OCI-LY1 (cell line): ENCODE data around the gene RNF181.

Experiments
- H2AFZ ChIP-seq: fragments of 200-600 bp; sonication (generic), shearing (Covaris generic); 2 replicates; pipeline ENCODE4 v1.6.0; 2014; ENCODE audit warnings: antibody characterized with exemption, mild to moderate bottlenecking, low read length
- H3F3A ChIP-seq: fragments of 200-600 bp; sonication (generic), shearing (Covaris generic); 2 replicates; pipeline ENCODE4 v1.6.0; 2014; ENCODE audit warnings: mild to moderate bottlenecking, antibody characterized with exemption, low read length, moderate library complexity; ENCODE audit not compliant: insufficient read depth
- H3K27ac ChIP-seq: fragments of 200-600 bp; sonication (generic); 2 replicates; pipeline ENCODE4 v1.5.1; 2014; ENCODE audit warnings: low read length, mixed run types, mild to moderate bottlenecking, low read depth; ENCODE audit not compliant: poor library complexity, severe bottlenecking
- H3K27me3 ChIP-seq: fragments of 200-600 bp; sonication (generic); 2 replicates; pipeline ENCODE4 v1.6.0; 2014; ENCODE audit warnings: antibody characterized with exemption, mild to moderate bottlenecking, low read length, moderate library complexity; ENCODE audit not compliant: insufficient read depth
- H3K36me3 ChIP-seq: fragments of 200-600 bp; sonication (generic); 2 replicates; pipeline ENCODE4 v1.6.1; 2014; ENCODE audit warnings: mild to moderate bottlenecking, antibody characterized with exemption, low read length, moderate library complexity, mixed read lengths; ENCODE audit not compliant: insufficient read depth
- H3K4me1 ChIP-seq: fragments of 200-600 bp; sonication (generic); 2 replicates; pipeline ENCODE4 v1.5.1; 2014; ENCODE audit warnings: mild to moderate bottlenecking, low read length, moderate library complexity; ENCODE audit not compliant: insufficient read depth, severe bottlenecking
- H3K4me2 ChIP-seq: fragments of 200-600 bp; sonication (generic), shearing (Covaris generic); 2 replicates; pipeline ENCODE4 v1.6.1; 2014; ENCODE audit warnings: low read length
- H3K4me3 ChIP-seq: fragments of 200-600 bp; sonication (generic); 2 replicates; pipeline ENCODE4 v1.5.1; 2014; ENCODE audit warnings: low read length, low read depth, mild to moderate bottlenecking, mixed read lengths; ENCODE audit not compliant: poor library complexity, severe bottlenecking
- H3K79me2 ChIP-seq: fragments of 200-600 bp; shearing (Covaris generic); 2 replicates; pipeline ENCODE4 v1.6.1; 2016; ENCODE audit warnings: mixed run types, low read length, mixed read lengths; ENCODE audit not compliant: insufficient read depth
- H3K9ac ChIP-seq: fragments of 200-600 bp; sonication (generic), shearing (Covaris generic); 2 replicates; pipeline ENCODE4 v1.6.1; 2014; ENCODE audit warnings: mild to moderate bottlenecking, low read length, mixed read lengths
- H3K9me2 ChIP-seq: fragments of 200-600 bp; sonication (generic), shearing (Covaris generic); 2 replicates; pipeline ENCODE4 v1.6.1; 2014; ENCODE audit warnings: low read depth, mild to moderate bottlenecking, low read length, mixed read lengths
- H3K9me3 ChIP-seq: fragments of 200-600 bp; shearing (Covaris generic); 2 replicates; pipeline ENCODE4 v1.6.1; 2014; ENCODE audit warnings: low read length, mixed read lengths
- H4K20me1 ChIP-seq: fragments of 200-600 bp; sonication (generic), shearing (Covaris generic); 2 replicates; pipeline ENCODE4 v1.6.0; 2016; ENCODE audit warnings: mild to moderate bottlenecking, low read length; ENCODE audit not compliant: insufficient read depth
- EZH2 ChIP-seq: fragments of 200-600 bp; sonication (generic), shearing (Covaris generic); IDR thresholded peaks from 2 replicates; pipeline ENCODE4 v1.8.0; 2017; ENCODE audit warnings: borderline replicate concordance, mixed run types, mild to moderate bottlenecking, antibody characterized with exemption, low read length, moderate library complexity, mixed read lengths
- TF ChIP-seq, protein P1 (sequence below): fragments of 200-600 bp; sonication (generic), shearing (Covaris generic); IDR thresholded peaks from 2 replicates; pipeline ENCODE4 v1.5.1; 2017; ENCODE audit warnings: mild to moderate bottlenecking, antibody characterized with exemption, low read length, moderate library complexity, mixed read lengths

The RNF181 gene

GRCh38 chr2:85621338-85621737, 25.8 kb downstream of the RNF181 start:
- no peak overlapping the region for H3K9ac ChIP-seq
- H3K36me3 ChIP-seq: peaks cover 82% of the 10 kb centered on the region
- no peaks in the 10 kb centered on the region for H4K20me1 ChIP-seq
- H3K4me1 ChIP-seq: peaks cover 12% of the 10 kb centered on the region
- H3K4me3 ChIP-seq: no peak overlapping the region
- no peaks in the 10 kb centered on the region for H3F3A ChIP-seq
- no peaks in the 10 kb centered on the region for H3K27me3 ChIP-seq
- no peak overlapping the region for H3K4me2 ChIP-seq
- H3K27ac ChIP-seq: no peak overlapping the region
- no peaks in the 10 kb centered on the region for H3K9me3 ChIP-seq
- no peak for TF ChIP-seq EZH2
- TF ChIP-seq, protein P1, sequence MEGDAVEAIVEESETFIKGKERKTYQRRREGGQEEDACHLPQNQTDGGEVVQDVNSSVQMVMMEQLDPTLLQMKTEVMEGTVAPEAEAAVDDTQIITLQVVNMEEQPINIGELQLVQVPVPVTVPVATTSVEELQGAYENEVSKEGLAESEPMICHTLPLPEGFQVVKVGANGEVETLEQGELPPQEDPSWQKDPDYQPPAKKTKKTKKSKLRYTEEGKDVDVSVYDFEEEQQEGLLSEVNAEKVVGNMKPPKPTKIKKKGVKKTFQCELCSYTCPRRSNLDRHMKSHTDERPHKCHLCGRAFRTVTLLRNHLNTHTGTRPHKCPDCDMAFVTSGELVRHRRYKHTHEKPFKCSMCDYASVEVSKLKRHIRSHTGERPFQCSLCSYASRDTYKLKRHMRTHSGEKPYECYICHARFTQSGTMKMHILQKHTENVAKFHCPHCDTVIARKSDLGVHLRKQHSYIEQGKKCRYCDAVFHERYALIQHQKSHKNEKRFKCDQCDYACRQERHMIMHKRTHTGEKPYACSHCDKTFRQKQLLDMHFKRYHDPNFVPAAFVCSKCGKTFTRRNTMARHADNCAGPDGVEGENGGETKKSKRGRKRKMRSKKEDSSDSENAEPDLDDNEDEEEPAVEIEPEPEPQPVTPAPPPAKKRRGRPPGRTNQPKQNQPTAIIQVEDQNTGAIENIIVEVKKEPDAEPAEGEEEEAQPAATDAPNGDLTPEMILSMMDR: no peak
- no peaks in the 10 kb centered on the region for H3K9me2 ChIP-seq
- H2AFZ ChIP-seq: no peak overlapping the region
- H3K79me2 ChIP-seq: peaks cover 28% of the 10 kb centered on the region

DNA sequence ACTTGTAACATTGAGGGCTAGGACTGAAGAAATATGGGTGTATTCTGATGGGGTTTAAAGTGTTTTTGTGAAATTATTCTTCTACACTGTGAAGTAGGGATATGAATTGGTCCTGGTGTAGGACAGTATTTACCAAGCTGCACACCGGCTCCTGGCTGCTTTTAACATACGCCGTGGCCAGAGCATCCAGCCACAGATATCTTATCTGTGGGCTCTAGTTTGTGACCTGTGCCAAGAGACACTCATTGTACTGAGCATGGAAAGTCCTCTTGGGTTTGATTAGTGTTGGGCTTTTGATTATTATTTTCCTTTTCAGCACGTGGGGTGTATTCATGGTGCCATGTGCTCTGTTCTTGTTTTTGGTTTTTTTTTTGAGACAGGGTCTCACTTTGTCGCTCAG, 28.4 kb downstream of the RNF181 start:
- no peaks in the 10 kb centered on the region for H4K20me1 ChIP-seq
- H3K4me3 ChIP-seq: no peak overlapping the region
- H2AFZ ChIP-seq: no peak overlapping the region
- H3K27me3 ChIP-seq: no peaks in the 10 kb centered on the region
- peaks cover 93% of the 10 kb centered on the region for H3K36me3 ChIP-seq
- no peak overlapping the region for H3K27ac ChIP-seq
- no peak for TF ChIP-seq EZH2
- TF ChIP-seq, protein P1: no peak
- no peaks in the 10 kb centered on the region for H3F3A ChIP-seq
- no peaks in the 10 kb centered on the region for H3K9me3 ChIP-seq
- peaks cover 8% of the 10 kb centered on the region for H3K79me2 ChIP-seq
- no peaks in the 10 kb centered on the region for H3K4me1 ChIP-seq
- no peaks in the 10 kb centered on the region for H3K9me2 ChIP-seq
- no peak overlapping the region for H3K9ac ChIP-seq
- no peak overlapping the region for H3K4me2 ChIP-seq

DNA sequence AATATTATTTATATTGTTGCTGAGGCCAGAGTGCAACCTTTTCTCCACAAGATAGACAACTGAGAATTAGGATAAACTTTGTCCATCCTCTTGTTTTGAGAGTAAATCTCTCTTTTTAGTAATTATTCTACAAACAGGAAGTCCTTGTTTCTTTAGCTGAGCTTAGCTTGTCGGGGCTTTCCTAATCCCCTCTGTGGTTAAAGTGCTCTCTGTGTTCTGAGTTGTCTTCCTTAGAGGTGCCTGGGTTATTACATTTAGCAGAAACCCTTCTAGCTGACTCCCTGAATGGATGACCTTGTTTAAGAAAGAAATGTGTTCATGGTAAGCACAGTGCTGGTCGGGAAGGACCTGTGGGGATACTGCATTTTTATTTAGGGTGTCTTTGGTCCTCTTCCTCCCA, 33.1 kb downstream of the RNF181 start:
- H3K79me2 ChIP-seq: no peaks in the 10 kb centered on the region
- H3K9me2 ChIP-seq: no peaks in the 10 kb centered on the region
- no peaks in the 10 kb centered on the region for H4K20me1 ChIP-seq
- no peaks in the 10 kb centered on the region for H3K9me3 ChIP-seq
- H3K27ac ChIP-seq: no peak overlapping the region
- no peaks in the 10 kb centered on the region for H3F3A ChIP-seq
- peaks cover 97% of the 10 kb centered on the region for H3K36me3 ChIP-seq
- no peak overlapping the region for H3K4me3 ChIP-seq
- no peak overlapping the region for H3K9ac ChIP-seq
- no peak for TF ChIP-seq EZH2
- TF ChIP-seq, protein P1: no peak
- no peak overlapping the region for H2AFZ ChIP-seq
- H3K27me3 ChIP-seq: no peaks in the 10 kb centered on the region
- H3K4me1 ChIP-seq: no peaks in the 10 kb centered on the region
- H3K4me2 ChIP-seq: no peak overlapping the region
